ENCODE results near the gene GPR161.

The GPR161 gene

GRCh38 chr1:168082008-168082876 is 54.5 kb downstream of the GPR161 start:
- DNase-seq (ENCODE audit: low read depth) = peak; percentile 81
- TF ChIP-seq, protein P1, sequence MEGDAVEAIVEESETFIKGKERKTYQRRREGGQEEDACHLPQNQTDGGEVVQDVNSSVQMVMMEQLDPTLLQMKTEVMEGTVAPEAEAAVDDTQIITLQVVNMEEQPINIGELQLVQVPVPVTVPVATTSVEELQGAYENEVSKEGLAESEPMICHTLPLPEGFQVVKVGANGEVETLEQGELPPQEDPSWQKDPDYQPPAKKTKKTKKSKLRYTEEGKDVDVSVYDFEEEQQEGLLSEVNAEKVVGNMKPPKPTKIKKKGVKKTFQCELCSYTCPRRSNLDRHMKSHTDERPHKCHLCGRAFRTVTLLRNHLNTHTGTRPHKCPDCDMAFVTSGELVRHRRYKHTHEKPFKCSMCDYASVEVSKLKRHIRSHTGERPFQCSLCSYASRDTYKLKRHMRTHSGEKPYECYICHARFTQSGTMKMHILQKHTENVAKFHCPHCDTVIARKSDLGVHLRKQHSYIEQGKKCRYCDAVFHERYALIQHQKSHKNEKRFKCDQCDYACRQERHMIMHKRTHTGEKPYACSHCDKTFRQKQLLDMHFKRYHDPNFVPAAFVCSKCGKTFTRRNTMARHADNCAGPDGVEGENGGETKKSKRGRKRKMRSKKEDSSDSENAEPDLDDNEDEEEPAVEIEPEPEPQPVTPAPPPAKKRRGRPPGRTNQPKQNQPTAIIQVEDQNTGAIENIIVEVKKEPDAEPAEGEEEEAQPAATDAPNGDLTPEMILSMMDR (IDR thresholded peaks at IDR 0.05; ENCODE audit: insufficient read depth, low read depth, low read length, missing control alignments) = peak; percentile 99
- H3K4me3 ChIP-seq (ENCODE audit: low read length) = no peak overlapping the region

DNA sequence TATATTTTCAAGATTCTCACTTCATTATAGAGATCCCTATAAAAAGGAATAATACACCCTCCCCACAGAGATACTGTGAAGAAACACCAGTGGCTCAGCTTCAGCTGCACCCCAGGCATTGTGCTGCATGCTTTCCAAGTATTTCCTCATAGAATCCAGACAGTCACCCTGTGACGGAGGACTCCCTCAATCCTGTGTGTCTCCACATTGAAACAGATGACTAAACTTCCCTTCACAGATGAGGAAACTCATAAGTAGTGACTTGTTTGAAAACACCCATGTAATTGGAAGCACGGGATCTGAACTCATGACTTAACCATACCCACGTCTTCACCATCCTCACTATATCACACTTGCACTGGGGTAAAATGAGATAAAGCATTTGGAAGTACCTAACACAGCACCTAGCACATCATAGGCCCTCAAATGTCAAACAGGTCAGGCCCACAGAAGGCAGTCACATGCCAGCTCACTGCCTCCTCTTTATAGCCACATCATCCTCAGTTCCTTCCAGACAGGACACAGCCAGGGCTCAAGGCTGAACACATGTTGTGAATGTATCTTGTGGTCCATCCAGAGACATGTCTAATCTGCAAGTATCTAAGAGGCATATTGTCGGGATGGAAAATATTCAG is 55.2 kb downstream of the GPR161 start:
- H3K4me3 ChIP-seq (ENCODE audit: low read length) = no peak overlapping the region
- TF ChIP-seq, protein P1 (IDR thresholded peaks at IDR 0.05; ENCODE audit: insufficient read depth, low read depth, low read length, missing control alignments) = no peak
- DNase-seq (ENCODE audit: low read depth) = peak; percentile 97

DNA sequence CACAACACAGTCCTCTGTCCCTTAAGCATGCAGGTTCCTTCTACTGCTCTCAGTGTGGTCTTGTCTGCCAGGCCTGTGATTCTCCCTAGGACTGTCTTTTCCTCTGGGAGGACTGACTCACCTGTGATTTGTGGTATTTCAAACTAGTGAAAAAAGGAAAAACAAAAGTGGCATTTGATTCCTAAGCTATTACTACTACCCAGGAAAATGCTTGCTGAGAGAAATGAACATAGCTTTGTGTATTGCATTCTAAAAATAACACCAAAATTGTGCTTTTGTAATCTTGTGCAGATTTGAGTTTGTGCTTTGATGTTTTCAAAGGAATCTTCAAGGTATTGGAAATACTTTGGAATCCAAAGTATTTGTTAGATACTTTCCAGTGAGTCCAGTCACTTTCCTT is 57.0 kb downstream of the GPR161 start:
- peak; percentile 66 for DNase-seq (ENCODE audit: low read depth)
- no peak overlapping the region for H3K4me3 ChIP-seq (ENCODE audit: low read length)
- TF ChIP-seq, protein P1 (IDR thresholded peaks at IDR 0.05; ENCODE audit: insufficient read depth, low read depth, low read length, missing control alignments) = no peak

- no peak overlapping the region for H3K4me3 ChIP-seq (ENCODE audit: low read length)
- TF ChIP-seq, protein P1 (IDR thresholded peaks at IDR 0.05; ENCODE audit: insufficient read depth, low read depth, low read length, missing control alignments) = no peak
- DNase-seq (ENCODE audit: low read depth) = no peak
Measured at GRCh38 chr1:168069384-168069783, 67.3 kb downstream of the GPR161 start.

GRCh38 chr1:168065506-168065905 is 71.2 kb downstream of the GPR161 start:
- no peak overlapping the region for H3K4me3 ChIP-seq (ENCODE audit: low read length)
- TF ChIP-seq, protein P1 (IDR thresholded peaks at IDR 0.05; ENCODE audit: insufficient read depth, low read depth, low read length, missing control alignments) = no peak
- no peak for DNase-seq (ENCODE audit: low read depth)

DNA sequence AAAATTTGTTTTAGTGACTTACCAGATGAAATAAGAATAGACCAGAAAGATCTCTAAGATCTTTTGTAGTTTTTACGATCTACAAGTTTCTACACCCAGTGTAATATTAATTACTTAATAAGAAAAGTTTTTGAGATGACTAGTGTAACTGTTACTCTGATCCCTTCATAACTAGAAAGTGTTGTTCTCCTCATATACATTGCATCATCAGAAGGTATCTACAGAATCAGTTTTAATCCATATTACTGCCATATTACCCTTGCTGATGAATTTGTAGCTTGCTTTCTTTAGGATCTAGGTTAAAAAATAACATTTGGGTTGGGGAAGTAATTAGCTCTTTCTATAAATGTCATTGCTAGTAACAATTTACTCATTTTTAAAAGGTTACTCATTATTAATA is 72.5 kb downstream of the GPR161 start:
- H3K4me3 ChIP-seq (ENCODE audit: low read length) = no peak overlapping the region
- no peak for DNase-seq (ENCODE audit: low read depth)
- TF ChIP-seq, protein P1 (IDR thresholded peaks at IDR 0.05; ENCODE audit: insufficient read depth, low read depth, low read length, missing control alignments) = no peak
